Ovary (tissue), 9 donors: ENCODE results near the gene SNX5. TPM values are rescaled to one million over a fixed set of nuclear protein-coding genes. Genes with fewer than 3 reads are reported as not detected.

Experiments used
- DNase-seq, 5 donors: peaks; one replicate each; pipeline ENCODE4 v3.0.0-alpha.2; 2019 to 2020
- H3K27ac ChIP-seq, 2 donors: fragments of 200-600 bp; one replicate each; pipeline versions ENCODE4 v1.5.1 to v1.8.0; 2019 to 2022
- H3K27me3 ChIP-seq: fragments of 200-600 bp; one replicate; pipeline ENCODE4 v1.8.0; 2022
- H3K36me3 ChIP-seq: fragments of 200-600 bp; sonication (generic); one replicate; pipeline ENCODE4 v1.5.1; 2019
- H3K4me1 ChIP-seq: one replicate; pipeline ENCODE4 v1.8.1; 2013; ENCODE audit warnings: mild to moderate bottlenecking, moderate library complexity; ENCODE audit not compliant: insufficient read depth
- H3K4me3 ChIP-seq: fragments of 200-600 bp; sonication (generic); one replicate; pipeline ENCODE4 v1.5.1; 2017
- H3K9me3 ChIP-seq, 2 donors: fragments of 200-600 bp in 1 of 2; sonication (generic) in 1 of 2; one replicate each; pipeline versions ENCODE4 v1.5.1 to v1.8.1; 2013 to 2019; ENCODE audit warnings: mild to moderate bottlenecking in 1 of 2, moderate library complexity in 1 of 2
- CTCF ChIP-seq, 3 donors: fragments of 450-650 bp in 2 of 3; fragments of 200-600 bp in 1 of 3; IDR thresholded peaks; one replicate each; pipeline versions ENCODE4 v1.5.1 to v1.8.0; 2016 to 2022; ENCODE audit warnings: antibody characterized with exemption in 3 of 3, mild to moderate bottlenecking in 1 of 3
- EP300 ChIP-seq: sonication (generic); formaldehyde crosslinking; IDR thresholded peaks from one replicate; pipeline ENCODE4 v1.6.1; 2017; ENCODE audit warnings: antibody characterized with exemption
- POLR2A ChIP-seq: fragments of 450-650 bp; IDR thresholded peaks from one replicate; pipeline ENCODE4 v1.6.1; 2017; ENCODE audit warnings: antibody characterized with exemption, mild to moderate bottlenecking, moderate library complexity
- WGBS, 3 donors: extraction: QIAGEN DNeasy Blood & Tissue Kit in 1 of 3; methylation state at CpG; one replicate each; pipeline versions ENCODE4 v1.1.5 to v1.1.7; 2013 to 2017; 5-methylcytosine and 5-hydroxymethylcytosine counted together
- intact Hi-C, 4 donors: fragments of 100-400 bp; cut with DNase I; formaldehyde crosslinking; loops; one replicate each; pipeline versions ENCODE4 v1.11.0 to v1.15.1; 2022 to 2023
- polyA plus RNA-seq, 2 donors: library from polyadenylated mRNA; stranded (reverse); fragments of 200-250 nt in 1 of 2; fragments of 350-450 nt in 1 of 2; fragmentation: Illumina TruSeq in 1 of 2; extraction: RNeasy Lipid Tissue Mini Kit (QIAGEN cat#74804) in 1 of 2; gene quantifications; one replicate each; pipeline ENCODE4 v1.2.3, GENCODE V29; 2013 to 2014
- total RNA-seq, 7 donors: library from RNA; depleted of rRNA in 2 of 7; stranded (reverse); fragments of >200 nt in 2 of 7; fragmentation: NEBNext Ultra II Directional in 3 of 7; extraction: Animal tissue kit (Norgen Biotek cat#: 25700) in 3 of 7; gene quantifications; one replicate each; pipeline versions ENCODE4 v1.1.0 to v1.2.4, GENCODE V29; 2016 to 2023
- donor health status: DM: no; HTN: no; CAD: no; lungs with moderate emphysema.
- donor health status: DM: no; HTN: no; CAD: no.
- donor health status: Bipolar disorder and iron deficiency.
- donor health status: DM: yes; HTN: yes; CAD: no.
- donor health status: DM: no; HTN: no; CAD: no.
- donor health status: DM: yes; HTN: yes; CAD: no.

The SNX5 gene
- total and polyA plus RNA-seq, 9 donors: 74.0 to 143 (median 101) TPM

GRCh38 chr20:17931513-17931912 lies 37.1 kb downstream of the SNX5 start:
- Histone ChIP-seq H3K4me1 (peaks cover 8% of the 10 kb centered on the region), H3K9me3 (no peaks in the 10 kb centered on the region), H3K4me3 (no peak overlapping the region), H3K36me3 (no peaks in the 10 kb centered on the region), H3K27ac (no peak overlapping the region), H3K27me3 (no peaks in the 10 kb centered on the region)
- WGBS, 3 donors: 82 to 100% (median 97%) methylated on average over 1 of the region's 1 CpG
- intact Hi-C loops: no loop called here
- TF ChIP-seq CTCF (IDR thresholded peaks at IDR 0.05): no peak
- TF ChIP-seq EP300: no peak
- no peak for TF ChIP-seq POLR2A
- DNase-seq: no peak

GRCh38 chr20:17928633-17929311 lies 39.8 kb downstream of the SNX5 start:
- intact Hi-C loops: no loop called here
- no peak for TF ChIP-seq POLR2A
- no peak for TF ChIP-seq CTCF (IDR thresholded peaks at IDR 0.05)
- no peak for TF ChIP-seq EP300
- Histone ChIP-seq H3K4me3 (no peak overlapping the region), H3K27me3 (no peaks in the 10 kb centered on the region), H3K36me3 (no peaks in the 10 kb centered on the region), H3K27ac (no peak overlapping the region), H3K9me3 (no peaks in the 10 kb centered on the region), H3K4me1 (no peaks in the 10 kb centered on the region)
- DNase-seq: no peak
- WGBS, 3 donors: 88 to 89% (median 89%) methylated on average over 22 of the region's 22 CpGs

GRCh38 chr20:17928211-17928611 lies 40.4 kb downstream of the SNX5 start:
- no peaks in the 10 kb centered on the region for H3K4me1 ChIP-seq
- intact Hi-C loops: no loop called here
- no peak for TF ChIP-seq CTCF (IDR thresholded peaks at IDR 0.05)
- TF ChIP-seq POLR2A: no peak
- TF ChIP-seq EP300: no peak
- no peak overlapping the region for H3K27ac ChIP-seq
- H3K27me3 ChIP-seq: no peaks in the 10 kb centered on the region
- no peak for DNase-seq
- H3K4me3 ChIP-seq: no peak overlapping the region
- H3K9me3 ChIP-seq: no peaks in the 10 kb centered on the region
- no peaks in the 10 kb centered on the region for H3K36me3 ChIP-seq
- WGBS, 3 donors: 55 to 77% (median 73%) methylated on average over 7 of the region's 7 CpGs

- no peak for DNase-seq
- H3K27ac ChIP-seq: no peak overlapping the region
- no peaks in the 10 kb centered on the region for H3K9me3 ChIP-seq
- no peaks in the 10 kb centered on the region for H3K27me3 ChIP-seq
- intact Hi-C loops: no loop called here
- no peak for TF ChIP-seq POLR2A
- TF ChIP-seq CTCF (IDR thresholded peaks at IDR 0.05): no peak
- no peak for TF ChIP-seq EP300
- H3K4me3 ChIP-seq: no peak overlapping the region
- H3K4me1 ChIP-seq: no peaks in the 10 kb centered on the region
- WGBS, 3 donors: 80 to 95% (median 82%) methylated on average over 1 of the region's 1 CpG
- no peaks in the 10 kb centered on the region for H3K36me3 ChIP-seq
Observed at GRCh38 chr20:17925940-17926300, 42.7 kb downstream of the SNX5 start.
